NB4 (cell line): ENCODE measurements around the gene FUCA1.

Experiments
- POLR2A ChIP-seq: IDR thresholded peaks from 2 replicates; pipeline ENCODE4 v1.6.1; 2011; ENCODE audit warnings: mild to moderate bottlenecking; ENCODE audit not compliant: insufficient read length; ENCODE audit errors: extremely low read depth
- TF ChIP-seq, protein P1 (sequence below): IDR thresholded peaks from one replicate; pipeline ENCODE4 v1.5.1; 2012; ENCODE audit warnings: low read depth, low read length

DNA sequence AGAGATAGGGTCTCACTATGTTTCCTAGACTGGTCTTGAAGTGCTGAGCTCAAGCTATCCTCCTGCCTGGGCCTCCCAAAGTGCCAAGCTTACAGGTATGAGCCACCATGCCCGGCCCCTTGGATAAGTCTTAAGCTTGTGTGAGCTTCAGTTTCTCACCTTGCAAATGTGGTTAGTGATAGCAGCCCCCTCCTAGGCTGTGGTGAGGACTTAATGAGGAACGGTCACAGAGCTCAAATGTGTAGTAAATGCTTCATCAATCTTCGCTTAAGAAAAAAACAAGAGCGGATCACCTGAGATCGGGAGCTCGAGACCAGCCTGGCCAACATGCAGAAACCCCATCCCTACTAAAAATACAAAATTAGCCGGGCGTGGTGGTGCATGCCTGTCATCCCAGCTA lies 42.1 kb upstream of the FUCA1 start:
- no peak for TF ChIP-seq POLR2A
- TF ChIP-seq, protein P1, sequence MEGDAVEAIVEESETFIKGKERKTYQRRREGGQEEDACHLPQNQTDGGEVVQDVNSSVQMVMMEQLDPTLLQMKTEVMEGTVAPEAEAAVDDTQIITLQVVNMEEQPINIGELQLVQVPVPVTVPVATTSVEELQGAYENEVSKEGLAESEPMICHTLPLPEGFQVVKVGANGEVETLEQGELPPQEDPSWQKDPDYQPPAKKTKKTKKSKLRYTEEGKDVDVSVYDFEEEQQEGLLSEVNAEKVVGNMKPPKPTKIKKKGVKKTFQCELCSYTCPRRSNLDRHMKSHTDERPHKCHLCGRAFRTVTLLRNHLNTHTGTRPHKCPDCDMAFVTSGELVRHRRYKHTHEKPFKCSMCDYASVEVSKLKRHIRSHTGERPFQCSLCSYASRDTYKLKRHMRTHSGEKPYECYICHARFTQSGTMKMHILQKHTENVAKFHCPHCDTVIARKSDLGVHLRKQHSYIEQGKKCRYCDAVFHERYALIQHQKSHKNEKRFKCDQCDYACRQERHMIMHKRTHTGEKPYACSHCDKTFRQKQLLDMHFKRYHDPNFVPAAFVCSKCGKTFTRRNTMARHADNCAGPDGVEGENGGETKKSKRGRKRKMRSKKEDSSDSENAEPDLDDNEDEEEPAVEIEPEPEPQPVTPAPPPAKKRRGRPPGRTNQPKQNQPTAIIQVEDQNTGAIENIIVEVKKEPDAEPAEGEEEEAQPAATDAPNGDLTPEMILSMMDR = no peak
